Nephron progenitor cell (in vitro differentiated cells): ENCODE data around the gene SRSF4.
A peak's percentile ranks its signal among the peaks of the same experiment; 100 is the strongest.

Experiments
- DNase-seq: peaks from one replicate; pipeline ENCODE4 v3.0.0; 2021
- H3K27ac Mint-ChIP-seq: 2 replicates; pipeline ENCODE4 v1.8.0; 2021; ENCODE audit warnings: mild to moderate bottlenecking, moderate library complexity, mixed read lengths
- H3K27me3 Mint-ChIP-seq: 2 replicates; pipeline ENCODE4 v1.8.0; 2021; ENCODE audit warnings: mild to moderate bottlenecking, low read depth, mixed read lengths; ENCODE audit not compliant: poor library complexity
- H3K36me3 Mint-ChIP-seq: 2 replicates; pipeline ENCODE4 v1.8.0; 2021; ENCODE audit warnings: low read depth, mixed read lengths
- H3K4me1 Mint-ChIP-seq: 2 replicates; pipeline ENCODE4 v1.8.0; 2021; ENCODE audit warnings: mixed read lengths
- H3K4me3 Mint-ChIP-seq: 2 replicates; pipeline ENCODE4 v1.8.0; 2021; ENCODE audit warnings: mild to moderate bottlenecking, moderate library complexity, mixed read lengths
- H3K9me3 Mint-ChIP-seq: 2 replicates; pipeline ENCODE4 v1.8.0; 2021; ENCODE audit warnings: mild to moderate bottlenecking, moderate library complexity, mixed read lengths
- TF ChIP-seq, protein P1 (sequence below): fragments of 200-600 bp; sonication (generic); IDR thresholded peaks from 2 replicates; pipeline ENCODE4 v1.5.0; 2021; ENCODE audit warnings: antibody characterized with exemption

Gene SRSF4

DNA sequence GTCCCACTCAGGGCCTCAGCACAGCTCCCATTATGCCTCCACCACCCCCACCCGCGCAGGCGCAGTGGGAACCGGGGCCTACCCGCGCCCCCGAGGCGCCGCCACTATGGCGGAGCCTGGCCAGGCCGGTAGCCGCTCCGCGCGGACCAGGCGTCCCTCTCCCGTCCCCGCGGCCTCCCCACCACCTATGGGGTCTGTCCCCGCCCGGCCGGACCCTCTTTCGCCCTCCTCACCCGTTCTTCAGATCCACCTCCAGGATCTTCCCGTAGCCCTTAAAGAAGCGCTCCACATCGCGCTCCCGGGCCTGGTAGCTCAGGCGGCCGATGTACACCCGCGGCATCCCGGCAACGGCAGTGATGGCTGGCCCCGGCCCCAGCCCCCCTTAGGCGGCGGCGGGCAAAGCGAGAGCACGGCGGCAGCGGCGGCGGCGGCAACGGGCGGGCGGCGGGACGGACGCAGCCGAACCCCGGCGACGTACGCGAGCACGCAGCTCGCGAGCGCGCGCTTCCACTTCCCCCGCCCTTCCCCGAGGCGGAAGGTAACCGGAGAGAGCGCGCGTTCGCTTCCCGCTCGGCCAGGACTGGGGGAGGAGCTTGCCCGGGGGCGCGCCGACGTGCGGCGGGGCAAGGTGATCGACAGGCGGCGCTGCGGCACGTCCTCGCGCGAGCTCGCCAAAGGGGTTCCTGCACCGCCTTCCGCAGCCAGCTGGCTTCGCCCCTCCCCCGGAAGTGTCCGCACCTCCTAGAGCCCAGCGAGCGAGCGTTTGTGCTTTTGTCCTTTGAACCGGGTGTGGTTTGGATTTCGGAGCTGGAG, at the start of gene SRSF4:
Gene SRSF4 (minus strand): TSS at position 488 of the 813 bp plus-strand sequence. CDS start 148 bp downstream, at position 340.
- peaks cover 29% of the 10 kb centered on the region for H3K4me1 Mint-ChIP-seq
- peaks cover 25% of the 10 kb centered on the region for H3K9me3 Mint-ChIP-seq
- no peaks in the 10 kb centered on the region for H3K27me3 Mint-ChIP-seq
- TF ChIP-seq, protein P1, sequence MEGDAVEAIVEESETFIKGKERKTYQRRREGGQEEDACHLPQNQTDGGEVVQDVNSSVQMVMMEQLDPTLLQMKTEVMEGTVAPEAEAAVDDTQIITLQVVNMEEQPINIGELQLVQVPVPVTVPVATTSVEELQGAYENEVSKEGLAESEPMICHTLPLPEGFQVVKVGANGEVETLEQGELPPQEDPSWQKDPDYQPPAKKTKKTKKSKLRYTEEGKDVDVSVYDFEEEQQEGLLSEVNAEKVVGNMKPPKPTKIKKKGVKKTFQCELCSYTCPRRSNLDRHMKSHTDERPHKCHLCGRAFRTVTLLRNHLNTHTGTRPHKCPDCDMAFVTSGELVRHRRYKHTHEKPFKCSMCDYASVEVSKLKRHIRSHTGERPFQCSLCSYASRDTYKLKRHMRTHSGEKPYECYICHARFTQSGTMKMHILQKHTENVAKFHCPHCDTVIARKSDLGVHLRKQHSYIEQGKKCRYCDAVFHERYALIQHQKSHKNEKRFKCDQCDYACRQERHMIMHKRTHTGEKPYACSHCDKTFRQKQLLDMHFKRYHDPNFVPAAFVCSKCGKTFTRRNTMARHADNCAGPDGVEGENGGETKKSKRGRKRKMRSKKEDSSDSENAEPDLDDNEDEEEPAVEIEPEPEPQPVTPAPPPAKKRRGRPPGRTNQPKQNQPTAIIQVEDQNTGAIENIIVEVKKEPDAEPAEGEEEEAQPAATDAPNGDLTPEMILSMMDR, result peak; percentile 49
- peaks cover 35% of the 10 kb centered on the region for H3K36me3 Mint-ChIP-seq
- H3K4me3 Mint-ChIP-seq, result peak within 1 kb of the TSS; percentile 96
- DNase-seq, result peak; percentile 98
- peak within 1 kb of the TSS; percentile 99 for H3K27ac Mint-ChIP-seq

DNA sequence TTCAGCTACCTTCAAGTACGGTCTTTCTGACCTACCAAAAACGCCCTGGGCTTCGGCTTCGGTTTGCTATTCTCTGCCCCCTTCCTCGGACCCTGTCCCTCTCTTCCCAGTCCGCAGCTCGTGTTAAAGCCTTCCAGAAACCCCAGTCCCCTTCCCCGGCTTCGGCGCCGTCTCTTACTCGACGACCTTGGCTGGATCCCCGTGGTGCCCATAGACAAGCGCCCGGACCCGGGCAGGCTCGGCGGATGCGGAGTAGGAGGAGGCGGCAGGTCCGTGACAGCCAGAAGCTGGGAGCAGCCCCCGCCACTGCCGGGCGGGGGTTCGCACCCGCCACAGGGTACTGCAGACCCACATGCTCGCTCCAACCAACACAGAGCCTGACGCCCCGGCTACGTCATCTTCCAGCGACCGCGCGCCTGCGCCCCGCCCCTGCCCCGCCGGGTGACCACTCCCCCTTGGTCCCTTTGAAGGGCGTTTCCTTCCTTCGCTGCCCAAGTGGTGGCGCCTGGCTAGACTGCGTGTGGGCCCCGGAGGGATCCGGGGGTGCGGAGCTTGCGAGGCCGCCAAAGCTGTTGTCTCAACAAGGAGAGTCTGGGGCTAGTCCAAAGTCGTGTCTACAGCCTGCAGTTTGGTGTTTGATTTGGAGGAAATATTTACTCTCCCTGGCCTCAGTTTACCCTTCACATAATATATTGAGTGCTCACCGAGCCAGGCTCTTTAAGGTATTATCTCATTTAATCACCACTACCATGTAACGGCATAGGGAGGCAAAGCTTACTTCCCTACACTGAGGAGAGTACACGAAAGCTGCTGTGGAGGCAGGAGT, 49.1 kb upstream of the SRSF4 start, which contains the start of gene MECR:
Gene MECR (minus strand): TSS at position 382 of the 826 bp plus-strand sequence. CDS start 28 bp downstream, at position 354.
- Mint-ChIP-seq H3K27ac (no peak within 1 kb of the TSS), H3K4me3 (peak within 1 kb of the TSS; percentile 98), H3K36me3 (no peaks in the 10 kb centered on the region), H3K4me1 (peaks cover 40% of the 10 kb centered on the region), H3K27me3 (peaks cover 30% of the 10 kb centered on the region), H3K9me3 (no peaks in the 10 kb centered on the region)
- peak; percentile 97 for DNase-seq
- TF ChIP-seq, protein P1, result no peak

DNA sequence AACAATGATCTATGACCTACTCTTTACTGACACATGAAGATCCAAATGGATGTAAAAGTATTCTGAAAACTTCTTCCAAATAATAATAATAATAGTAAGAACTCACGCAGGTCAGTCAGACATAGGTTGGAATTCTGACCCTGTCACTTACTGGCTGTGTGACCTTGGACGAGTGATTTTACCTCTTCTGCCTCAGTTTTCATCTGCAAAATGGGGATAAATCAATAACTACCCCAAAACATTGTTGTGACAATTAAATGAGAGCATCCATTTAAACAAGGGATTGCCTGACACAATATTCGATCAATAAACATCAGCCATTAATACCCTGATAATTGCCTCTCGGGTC, 48.5 kb upstream of the SRSF4 start:
- Mint-ChIP-seq H3K27me3 (peaks cover 27% of the 10 kb centered on the region), H3K4me3 (peak overlapping the region; percentile 98), H3K27ac (no peak overlapping the region)

DNA sequence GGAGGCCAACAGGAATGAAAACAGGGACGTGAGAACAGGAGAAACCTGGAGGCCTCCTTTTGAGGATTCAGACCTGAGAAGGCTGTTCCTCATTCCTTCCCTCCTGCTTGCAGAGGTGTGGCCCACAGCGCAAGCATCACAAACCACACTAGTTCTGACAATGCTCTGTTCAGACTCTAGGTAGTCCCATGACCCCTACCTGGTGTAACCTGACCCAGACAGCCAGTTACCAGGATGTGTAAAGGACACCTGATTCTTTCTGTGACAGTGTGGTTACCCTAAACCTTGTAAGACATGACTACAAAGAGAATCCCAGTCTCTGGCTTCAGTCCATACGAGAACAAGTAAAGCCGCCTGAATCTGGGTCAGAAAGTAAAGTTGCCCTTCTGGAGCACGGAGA, 45.8 kb upstream of the SRSF4 start:
- TF ChIP-seq, protein P1, result no peak
- Mint-ChIP-seq H3K27ac (no peak overlapping the region), H3K27me3 (peaks cover 6% of the 10 kb centered on the region), H3K4me3 (no peak overlapping the region), H3K4me1 (peaks cover 33% of the 10 kb centered on the region), H3K36me3 (no peaks in the 10 kb centered on the region), H3K9me3 (no peaks in the 10 kb centered on the region)
- DNase-seq, result no peak

More for the DNA sequence above, 48.5 kb upstream of the SRSF4 start:
- no peak for DNase-seq
- TF ChIP-seq, protein P1, result no peak
- Mint-ChIP-seq H3K9me3 (no peaks in the 10 kb centered on the region), H3K4me1 (peaks cover 40% of the 10 kb centered on the region), H3K36me3 (no peaks in the 10 kb centered on the region)

DNA sequence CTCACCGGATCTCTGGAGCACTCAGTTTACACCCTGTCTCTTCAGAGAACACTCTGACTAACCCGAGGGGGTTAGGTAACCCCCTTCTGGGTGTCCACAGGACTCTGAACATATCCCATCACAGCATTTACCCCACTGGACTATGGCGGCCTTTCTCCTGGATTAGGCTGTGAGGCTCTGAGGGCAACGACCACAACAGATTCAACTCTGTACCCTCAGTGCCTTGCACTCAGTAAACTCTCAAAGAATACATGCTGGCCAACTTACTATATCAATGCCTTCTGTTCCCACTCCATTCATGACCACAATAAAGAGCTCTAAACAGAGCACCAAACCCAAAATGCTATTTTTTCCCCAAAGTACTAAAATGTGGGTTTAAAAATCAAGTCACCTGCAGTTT, 43.7 kb upstream of the SRSF4 start:
- peaks cover 4% of the 10 kb centered on the region for H3K36me3 Mint-ChIP-seq
- H3K9me3 Mint-ChIP-seq, result no peaks in the 10 kb centered on the region
- TF ChIP-seq, protein P1, result no peak
- no peak for DNase-seq
- no peak overlapping the region for H3K4me3 Mint-ChIP-seq
- peaks cover 3% of the 10 kb centered on the region for H3K27me3 Mint-ChIP-seq
- H3K27ac Mint-ChIP-seq, result peak overlapping the region; percentile 41
- peaks cover 26% of the 10 kb centered on the region for H3K4me1 Mint-ChIP-seq
